ENCODE data around the gene SRGN.

- TF ChIP-seq CTCF (IDR thresholded peaks at IDR 0.05) = no peak
- peak in 1 of 2 donors; percentile 25 for TF ChIP-seq POLR2A (IDR thresholded peaks at IDR 0.05)
Observed at GRCh38 chr10:69086001-69086509, 1.8 kb upstream of the SRGN start.

Measured in adrenal gland (tissue), 5 donors.